Measurements from ENCODE around the gene MAP2K7. TPM values are rescaled to one million over a fixed set of nuclear protein-coding genes. Genes with fewer than 3 reads are reported as not detected.
A peak's percentile ranks its signal among the peaks of the same experiment; 100 is the strongest.

The MAP2K7 gene
- total RNA-seq, 1 experiment from 2014 or later: 37.4 TPM

GRCh38 chr19:7877249-7877836, 26.3 kb upstream of the MAP2K7 start:
- H3K4me3 Mint-ChIP-seq (ENCODE audit: unreplicated experiment): no peak overlapping the region
- H3K9me3 Mint-ChIP-seq (ENCODE audit: unreplicated experiment): no peaks in the 10 kb centered on the region
- intact Hi-C loops (cut with micrococcal nuclease; ENCODE audit: unreplicated experiment): no loop called here
- DNase-seq: no peak
- Histone ChIP-seq H3K27me3 (replicated peaks; ENCODE audit: control insufficient read depth, insufficient read depth, low read length) (no peaks in the 10 kb centered on the region), H3K4me1 (peaks cover 4% of the 10 kb centered on the region; the same call in 1 of the 2 replicates), H3K9me3 (no peaks in the 10 kb centered on the region), H3K4me3 (ENCODE audit: low read depth, low read length) (no peak overlapping the region), H3K36me3 (ENCODE audit: control insufficient read depth, insufficient read depth, low read length) (no peaks in the 10 kb centered on the region)
- ChIA-PET POLR2A (no interaction called here), CTCF (no interaction called here)
- no peaks in the 10 kb centered on the region for H3K4me1 Mint-ChIP-seq (ENCODE audit: low read depth, unreplicated experiment)
- no peaks in the 10 kb centered on the region for H3K27me3 Mint-ChIP-seq (ENCODE audit: insufficient read depth, unreplicated experiment)
- TF ChIP-seq CTCF (IDR thresholded peaks at IDR 0.05; ENCODE audit: insufficient read depth in 1 of 2, low read depth in 1 of 2, low read length in 1 of 2, severe bottlenecking in 1 of 2, unreplicated experiment in 1 of 2): no peak
- H3K36me3 Mint-ChIP-seq (ENCODE audit: insufficient read depth, unreplicated experiment): peaks cover under 1% of the 10 kb centered on the region
- no TSS peak for BruUV-seq (replicated peaks)
- H3K27ac Mint-ChIP-seq (ENCODE audit: unreplicated experiment): no peak overlapping the region

- peaks cover 4% of the 10 kb centered on the region; the same call in 1 of the 2 replicates for H3K4me1 ChIP-seq
- H3K27ac Mint-ChIP-seq (ENCODE audit: unreplicated experiment): peak overlapping the region; percentile 64
- H3K27me3 ChIP-seq (replicated peaks; ENCODE audit: control insufficient read depth, insufficient read depth, low read length): no peaks in the 10 kb centered on the region
- no peaks in the 10 kb centered on the region for H3K9me3 ChIP-seq
- DNase-seq: no peak
- intact Hi-C loops (cut with micrococcal nuclease; ENCODE audit: unreplicated experiment): no loop called here
- no peaks in the 10 kb centered on the region for H3K9me3 Mint-ChIP-seq (ENCODE audit: unreplicated experiment)
- H3K4me3 ChIP-seq (ENCODE audit: low read depth, low read length): no peak overlapping the region
- H3K36me3 Mint-ChIP-seq (ENCODE audit: insufficient read depth, unreplicated experiment): no peaks in the 10 kb centered on the region
- H3K4me3 Mint-ChIP-seq (ENCODE audit: unreplicated experiment): no peak overlapping the region
- H3K4me1 Mint-ChIP-seq (ENCODE audit: low read depth, unreplicated experiment): no peaks in the 10 kb centered on the region
- POLR2A ChIA-PET: interaction anchor here (0.5 kb wide), 1 partner anchor 183 kb away, joined by 3 read pairs; no protein-coding TSS in a partner anchor
- TF ChIP-seq CTCF (IDR thresholded peaks at IDR 0.05; ENCODE audit: insufficient read depth in 1 of 2, low read depth in 1 of 2, low read length in 1 of 2, severe bottlenecking in 1 of 2, unreplicated experiment in 1 of 2): no peak
- H3K27me3 Mint-ChIP-seq (ENCODE audit: insufficient read depth, unreplicated experiment): no peaks in the 10 kb centered on the region
- no peaks in the 10 kb centered on the region for H3K36me3 ChIP-seq (ENCODE audit: control insufficient read depth, insufficient read depth, low read length)
- CTCF ChIA-PET: interaction anchor here (1.2 kb wide), 1 partner anchor 10 kb away, joined by 5 read pairs; no protein-coding TSS in a partner anchor
- BruUV-seq (replicated peaks): no TSS peak
These were observed 24.4 kb upstream of the MAP2K7 start for GRCh38 chr19:7879111-7879807.

- Histone ChIP-seq H3K4me1 (peaks cover under 1% of the 10 kb centered on the region; the same call in 1 of the 2 replicates), H3K4me3 (ENCODE audit: low read depth, low read length) (no peak overlapping the region), H3K27me3 (replicated peaks; ENCODE audit: control insufficient read depth, insufficient read depth, low read length) (no peaks in the 10 kb centered on the region), H3K9me3 (no peaks in the 10 kb centered on the region), H3K36me3 (ENCODE audit: control insufficient read depth, insufficient read depth, low read length) (no peaks in the 10 kb centered on the region)
- ChIA-PET POLR2A (interaction anchor here (0.5 kb wide), 1 partner anchor 182 kb away, joined by 3 read pairs; no protein-coding TSS in a partner anchor), CTCF (interaction anchor here (1.2 kb wide), 1 partner anchor 10 kb away, joined by 5 read pairs; no protein-coding TSS in a partner anchor)
- TF ChIP-seq CTCF (IDR thresholded peaks at IDR 0.05; ENCODE audit: insufficient read depth in 1 of 2, low read depth in 1 of 2, low read length in 1 of 2, severe bottlenecking in 1 of 2, unreplicated experiment in 1 of 2): no peak
- Mint-ChIP-seq H3K27me3 (ENCODE audit: insufficient read depth, unreplicated experiment) (no peaks in the 10 kb centered on the region), H3K36me3 (ENCODE audit: insufficient read depth, unreplicated experiment) (no peaks in the 10 kb centered on the region), H3K4me3 (ENCODE audit: unreplicated experiment) (no peak overlapping the region), H3K27ac (ENCODE audit: unreplicated experiment) (no peak overlapping the region), H3K4me1 (ENCODE audit: low read depth, unreplicated experiment) (no peaks in the 10 kb centered on the region), H3K9me3 (ENCODE audit: unreplicated experiment) (no peaks in the 10 kb centered on the region)
- DNase-seq: no peak
- BruUV-seq (replicated peaks): no TSS peak
- intact Hi-C loops (cut with micrococcal nuclease; ENCODE audit: unreplicated experiment): no loop called here
These were observed 23.8 kb upstream of the MAP2K7 start for GRCh38 chr19:7879836-7880235.
